GM21737 (cell line): Measurements from ENCODE around the gene DBET.
"Not testable (repeated sequence)": the region's sequence is repeated elsewhere in the genome, so short reads cannot be mapped to it uniquely, and the experiment has no call there.

Experiments used
- ATAC-seq: cut with Tn5 transposase; IDR thresholded peaks from one replicate; pipeline ENCODE4 v1.9.1; 2021; ENCODE audit warnings: mild to moderate bottlenecking, moderate library complexity; ENCODE audit not compliant: unreplicated experiment

Gene DBET

GRCh38 chr4:190064342-190064741 is at the start of gene DBET:
TSS of gene DBET (plus strand) at chr4:190064502.
- not testable (repeated sequence) for ATAC-seq

- ATAC-seq, result no peak
Observed at GRCh38 chr4:190014771-190015537, 49.3 kb upstream of the DBET start.

DNA sequence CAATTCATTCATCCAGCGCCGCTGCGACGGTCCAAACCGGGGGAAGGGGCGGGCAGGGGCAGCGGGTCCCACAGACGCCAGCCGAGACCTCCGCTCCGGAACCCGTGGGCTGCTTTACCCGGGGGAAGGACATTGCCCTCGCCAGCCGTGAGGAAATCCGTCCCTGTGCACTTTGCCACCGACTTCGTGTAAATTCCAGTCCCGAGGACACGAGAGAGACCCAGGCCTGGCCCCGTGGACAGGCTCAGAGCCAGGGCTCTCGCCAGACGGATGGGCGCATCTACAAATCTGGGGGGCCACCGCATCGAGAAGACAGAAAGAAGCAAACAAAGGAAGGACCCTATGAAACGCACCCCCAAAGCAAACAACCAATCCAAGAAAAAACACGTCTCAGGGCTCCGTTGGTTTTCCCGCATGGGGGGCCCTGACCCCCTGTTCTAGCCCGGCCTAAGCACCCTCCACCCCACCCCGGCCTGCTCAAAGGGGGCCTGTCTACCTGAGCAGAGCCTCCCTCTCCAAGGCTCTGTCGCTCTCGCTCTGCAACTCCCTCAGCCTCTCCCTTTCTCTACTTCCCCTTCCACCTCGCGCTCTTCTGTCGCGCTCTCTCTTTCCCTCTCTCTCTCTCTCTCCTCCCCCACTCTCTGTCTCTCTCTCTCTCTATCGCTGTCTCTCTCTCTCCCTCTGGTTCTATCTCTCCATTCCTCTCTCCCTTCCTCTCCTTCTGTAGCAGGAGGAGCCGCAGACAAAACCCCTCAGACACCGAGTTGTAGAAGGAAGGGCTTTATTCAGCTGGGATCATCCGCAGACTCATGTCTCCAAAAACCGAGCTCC is 48.5 kb upstream of the DBET start:
- ATAC-seq, result no peak

DNA sequence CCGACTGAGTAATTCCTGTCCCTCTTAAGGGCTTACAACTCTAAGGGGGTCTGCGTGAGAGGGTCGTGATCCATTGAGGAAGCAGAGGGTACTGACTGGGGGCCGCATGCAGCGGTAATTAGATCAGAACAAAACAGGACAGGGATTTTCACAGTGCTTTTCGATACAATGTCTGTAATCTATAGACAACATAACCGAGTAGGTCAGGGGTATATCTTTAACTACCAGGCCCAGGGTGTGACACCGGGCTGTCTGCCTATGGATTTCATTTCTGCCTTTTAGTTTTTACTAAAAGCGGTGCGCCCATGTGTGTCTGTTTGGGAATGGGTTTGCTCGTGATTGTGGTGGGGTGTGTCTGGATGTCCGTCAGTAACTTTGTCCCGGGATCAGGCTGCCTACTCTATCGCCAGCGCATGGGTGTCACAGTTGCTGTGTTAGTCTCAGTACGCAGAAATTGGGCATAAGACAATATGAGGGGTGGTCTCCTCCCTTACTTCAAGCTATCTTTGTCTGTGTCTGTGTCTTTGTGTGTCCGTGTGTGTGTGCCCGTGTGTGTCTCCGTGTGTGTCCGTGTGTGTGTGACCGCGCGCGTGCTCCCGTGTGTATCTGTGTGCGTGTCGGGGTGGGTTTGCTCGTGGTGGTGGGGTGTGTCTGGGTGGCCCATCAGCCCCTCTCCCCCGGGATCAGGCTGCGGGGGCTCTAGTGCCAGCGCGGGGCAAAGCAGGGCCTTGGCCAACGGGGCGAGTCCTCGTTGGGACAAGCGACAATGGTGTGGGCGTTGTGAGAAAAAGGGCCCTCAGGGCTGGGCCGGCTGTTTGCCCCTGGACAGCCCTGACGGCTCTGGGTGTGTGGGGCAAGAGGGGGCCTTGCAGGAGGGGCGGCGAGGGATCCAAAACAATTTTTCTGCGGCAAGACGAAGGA is 47.7 kb upstream of the DBET start:
- no peak for ATAC-seq

- no peak for ATAC-seq
Observed at GRCh38 chr4:190017357-190018200, 46.7 kb upstream of the DBET start.

- no peak for ATAC-seq
Observed at GRCh38 chr4:190018201-190018920, 45.9 kb upstream of the DBET start.

- no peak for ATAC-seq
Observed at GRCh38 chr4:190019023-190019858, 45.1 kb upstream of the DBET start.

- ATAC-seq, result not testable (repeated sequence)
Observed at GRCh38 chr4:190019859-190020463, 44.3 kb upstream of the DBET start.

DNA sequence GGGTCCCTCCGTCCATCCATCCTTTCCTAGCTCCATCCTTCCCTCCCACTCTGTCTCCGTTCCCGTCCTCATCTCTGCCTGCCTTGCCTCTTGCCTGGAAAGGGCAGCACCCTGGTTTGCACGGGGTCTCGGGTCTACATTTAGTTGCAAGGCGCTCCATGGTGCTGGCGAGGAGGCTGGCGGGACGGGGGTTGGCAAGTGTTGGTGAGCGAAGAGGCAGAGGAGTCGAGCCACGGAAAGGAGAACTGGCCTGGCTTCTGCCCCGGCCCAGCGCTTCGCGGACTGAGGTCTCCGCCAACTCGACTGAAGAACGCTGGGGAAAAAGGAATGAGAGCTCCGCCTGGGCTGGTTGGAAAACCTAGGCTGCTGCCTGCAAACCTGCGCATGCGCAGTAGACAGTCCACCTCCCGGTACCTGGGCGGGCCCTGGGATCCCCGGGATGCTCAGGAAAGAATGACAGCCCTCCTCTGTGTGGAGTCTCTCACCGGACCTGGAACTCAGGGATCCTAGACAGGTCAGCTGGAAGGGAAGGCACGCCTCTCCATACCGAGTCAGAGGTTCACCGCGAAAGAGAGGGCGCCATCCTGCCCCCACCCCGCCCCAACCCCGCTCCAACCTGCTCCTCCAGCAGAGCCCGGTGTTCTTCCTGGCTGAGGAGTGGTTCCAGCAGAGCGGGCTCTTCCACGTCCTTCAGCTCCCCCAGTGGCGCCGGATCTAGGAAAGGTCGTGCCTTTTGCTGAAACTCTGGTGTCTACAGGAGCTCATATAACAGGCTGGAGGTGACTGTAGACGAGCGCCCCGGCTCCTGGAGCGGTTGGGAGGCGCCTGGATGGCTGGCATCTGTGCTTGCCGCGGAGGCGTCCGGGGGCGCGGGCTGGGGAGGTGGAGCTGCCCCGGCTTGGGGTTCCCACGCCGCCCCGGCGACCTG is 43.2 kb upstream of the DBET start:
- no peak for ATAC-seq

- ATAC-seq, result not testable (repeated sequence)
Observed at GRCh38 chr4:190021973-190022372, 42.3 kb upstream of the DBET start.

- ATAC-seq, result not testable (repeated sequence)
Observed at GRCh38 chr4:190022614-190023281, 41.6 kb upstream of the DBET start.

DNA sequence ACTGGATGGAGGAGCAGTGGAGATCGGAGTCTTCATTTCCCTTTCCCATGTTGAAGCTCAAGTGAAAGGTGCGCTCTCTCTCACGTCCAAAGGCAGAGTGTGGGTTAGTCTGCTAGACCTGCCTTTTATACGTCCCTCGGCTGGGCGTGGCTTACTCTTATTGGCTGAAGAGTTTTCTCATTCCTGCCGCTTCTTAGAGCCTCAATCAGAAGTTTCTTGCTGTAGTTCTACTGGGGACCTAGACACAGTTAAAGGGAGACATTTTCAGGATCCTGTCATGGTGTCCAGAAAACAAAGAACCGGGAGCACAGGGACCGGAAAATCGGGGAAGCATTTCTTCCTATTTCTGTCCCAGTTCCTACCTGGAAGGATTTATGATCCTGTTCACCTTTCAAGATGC is 37.1 kb upstream of the DBET start, which contains the start of gene FRG2:
TSS of gene FRG2 (minus strand) at position 101 of the 400 bp plus-strand sequence. CDS start at position 49, 52 bp downstream.
- not testable (repeated sequence) for ATAC-seq

- not testable (repeated sequence) for ATAC-seq
Observed at GRCh38 chr4:190031264-190031663, 33.0 kb upstream of the DBET start.

DNA sequence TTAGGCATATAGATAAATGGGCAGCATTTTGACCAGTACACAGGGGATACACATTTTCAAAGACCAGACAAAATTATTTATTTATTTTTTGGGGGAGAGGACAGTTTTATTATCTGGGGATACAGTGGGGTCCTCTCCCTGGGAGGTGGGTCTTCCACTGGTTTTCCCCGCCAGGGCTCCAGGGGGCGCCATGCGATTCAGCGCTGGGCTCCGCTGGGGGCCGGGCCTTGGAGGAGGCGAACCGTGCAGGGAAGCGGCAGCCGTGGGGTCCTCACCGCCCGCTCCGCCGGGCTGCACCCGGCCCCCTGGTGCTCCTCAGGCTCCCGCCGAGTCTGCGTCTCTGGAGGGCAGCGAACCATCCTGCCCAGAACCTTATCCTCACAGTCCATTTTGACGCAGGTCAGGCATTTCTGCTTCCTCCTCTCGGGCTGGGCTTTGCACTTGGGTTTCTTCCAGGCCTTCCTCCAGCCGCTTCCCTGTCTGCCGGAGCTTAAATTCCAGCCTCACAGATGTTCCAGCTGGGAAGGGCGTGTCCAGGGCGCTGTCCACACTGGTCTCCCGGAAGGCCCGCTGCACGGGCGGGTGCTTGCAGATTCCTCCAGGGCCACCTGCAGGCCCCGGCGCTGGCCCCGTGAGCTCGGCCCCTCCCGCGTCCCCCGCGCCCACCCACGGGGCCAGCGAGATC is 26.5 kb upstream of the DBET start:
- ATAC-seq, result not testable (repeated sequence)

DNA sequence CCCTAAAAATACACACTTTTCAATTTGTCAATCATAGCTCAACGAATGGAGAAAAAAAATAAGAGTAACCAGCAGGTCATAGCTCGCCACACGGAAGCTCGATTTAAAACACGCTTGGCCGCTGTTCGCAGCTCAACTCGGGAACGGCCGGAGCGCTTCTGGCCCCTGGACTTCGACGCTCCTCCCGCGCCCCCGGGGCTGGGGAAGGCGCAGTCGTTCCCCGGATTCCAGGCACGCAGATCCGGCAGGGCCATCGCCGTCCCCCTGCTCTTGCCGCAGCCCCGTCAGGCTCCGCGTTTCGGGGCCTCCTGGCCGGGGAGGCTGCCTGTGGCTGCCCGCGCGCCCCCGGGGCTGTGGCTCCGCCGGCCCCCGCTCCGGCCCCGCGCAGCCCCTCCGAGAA is 23.4 kb upstream of the DBET start:
- ATAC-seq, result not testable (repeated sequence)

GRCh38 chr4:190047627-190048026 is 16.7 kb upstream of the DBET start:
- ATAC-seq, result not testable (repeated sequence)
